Measurements from ENCODE around the gene EHMT1.

The EHMT1 gene

GRCh38 chr9:137648396-137648795 lies 29.6 kb downstream of the EHMT1 start:
- no peak for DNase-seq

DNA sequence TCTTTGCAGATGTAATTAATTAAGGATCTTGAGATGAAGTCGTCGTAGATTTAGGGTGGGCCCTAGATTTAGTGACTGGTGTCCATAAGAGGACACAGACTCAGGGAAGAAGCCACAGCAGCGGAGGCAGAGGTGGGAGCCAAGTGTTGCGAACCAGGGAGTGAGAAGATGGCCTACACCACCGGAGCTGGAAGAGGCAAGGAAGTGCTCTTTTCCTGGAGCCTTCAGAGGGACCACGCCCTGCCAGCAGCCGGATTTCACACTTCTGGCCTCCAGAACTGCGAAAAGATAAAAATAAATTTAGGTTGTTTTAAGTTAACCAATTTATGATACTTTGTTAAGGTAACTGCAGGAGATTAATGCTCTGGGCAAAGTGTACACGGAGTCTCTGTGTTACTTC lies 30.7 kb downstream of the EHMT1 start:
- DNase-seq: no peak

GRCh38 chr9:137650259-137650658 lies 31.5 kb downstream of the EHMT1 start:
- no peak for DNase-seq

DNA sequence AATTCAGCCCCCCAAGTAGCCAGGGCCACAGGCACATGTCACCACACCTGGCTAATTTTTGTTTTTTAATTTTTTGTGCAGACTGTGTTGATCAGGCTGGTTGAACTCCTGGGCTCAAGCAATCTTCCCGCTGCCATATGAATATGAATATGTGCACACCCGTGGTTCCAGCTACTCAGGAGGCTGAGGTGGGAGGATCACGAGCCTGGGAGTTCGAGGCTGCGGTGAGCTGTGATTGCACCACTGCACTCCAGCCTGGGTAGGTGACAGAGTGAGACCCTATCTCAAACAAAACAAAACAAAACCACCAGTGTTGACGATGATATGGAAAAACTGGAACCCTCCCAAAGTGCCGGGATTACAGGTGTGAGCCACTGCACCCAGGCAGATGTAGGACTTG lies 32.0 kb downstream of the EHMT1 start:
- no peak for DNase-seq

DNA sequence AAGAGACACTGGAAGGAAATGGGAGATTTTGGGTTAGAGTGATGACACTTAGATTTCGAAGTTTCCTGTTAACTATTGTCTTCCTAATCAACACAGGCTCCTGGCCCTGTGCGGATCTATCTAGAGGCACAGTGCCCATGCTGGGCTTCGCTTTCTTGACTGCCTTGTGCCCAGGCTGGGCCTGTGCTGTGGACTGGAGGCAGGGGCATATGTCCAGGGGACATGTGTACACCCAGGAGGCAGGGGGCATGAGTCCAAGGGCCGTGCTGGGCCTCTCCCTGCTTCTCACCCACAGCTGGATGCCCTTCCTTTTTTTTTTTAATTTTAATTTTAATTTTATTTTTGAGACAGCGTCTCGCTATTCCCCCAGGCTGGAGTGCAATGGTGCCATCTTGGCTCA lies 37.6 kb downstream of the EHMT1 start:
- DNase-seq: no peak

- DNase-seq: no peak
These were observed 38.8 kb downstream of the EHMT1 start for GRCh38 chr9:137657606-137658005.

DNA sequence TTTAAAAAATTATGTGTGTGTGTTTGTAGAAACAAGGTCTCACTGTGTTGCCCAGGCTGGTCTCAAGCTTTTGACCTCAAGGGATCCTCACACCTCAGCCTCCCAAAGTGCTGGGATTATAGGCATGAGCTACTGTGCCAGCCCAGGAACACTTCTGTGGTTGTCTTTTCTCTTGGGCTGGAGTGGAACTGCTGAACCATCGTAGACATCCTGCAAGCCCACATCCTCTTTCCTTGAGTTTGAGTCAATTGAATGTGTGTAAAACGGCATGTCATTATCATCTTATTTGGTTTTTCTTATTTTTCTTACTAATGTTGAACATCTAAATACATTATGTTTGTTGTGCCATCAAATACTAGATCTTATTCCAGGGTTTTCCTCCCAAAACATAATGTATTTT lies 40.0 kb downstream of the EHMT1 start:
- no peak for DNase-seq

- DNase-seq: no peak
These were observed 41.3 kb downstream of the EHMT1 start for GRCh38 chr9:137660144-137660543.

DNA sequence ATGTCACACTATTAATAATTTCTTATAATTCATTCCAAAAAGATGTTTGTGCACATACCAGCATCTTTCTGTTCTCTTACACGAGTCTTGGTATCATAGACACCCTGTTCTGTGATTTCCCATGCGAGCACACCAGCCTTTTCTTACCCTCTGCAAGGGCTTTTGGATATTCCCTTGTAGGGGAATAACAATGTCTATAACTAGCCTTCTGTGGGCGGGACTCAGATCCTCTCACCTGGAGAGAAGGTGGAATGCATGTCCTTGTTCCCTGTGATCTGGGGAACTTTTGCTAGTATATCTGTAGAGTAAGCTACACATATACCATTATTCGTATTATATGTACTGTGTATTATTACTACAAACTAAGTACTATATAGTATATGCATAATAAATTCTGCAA lies 44.8 kb downstream of the EHMT1 start:
- DNase-seq: no peak

GRCh38 chr9:137664676-137665075 lies 45.9 kb downstream of the EHMT1 start:
- DNase-seq: no peak

GRCh38 chr9:137665226-137665625 lies 46.4 kb downstream of the EHMT1 start:
- DNase-seq: no peak

DNA sequence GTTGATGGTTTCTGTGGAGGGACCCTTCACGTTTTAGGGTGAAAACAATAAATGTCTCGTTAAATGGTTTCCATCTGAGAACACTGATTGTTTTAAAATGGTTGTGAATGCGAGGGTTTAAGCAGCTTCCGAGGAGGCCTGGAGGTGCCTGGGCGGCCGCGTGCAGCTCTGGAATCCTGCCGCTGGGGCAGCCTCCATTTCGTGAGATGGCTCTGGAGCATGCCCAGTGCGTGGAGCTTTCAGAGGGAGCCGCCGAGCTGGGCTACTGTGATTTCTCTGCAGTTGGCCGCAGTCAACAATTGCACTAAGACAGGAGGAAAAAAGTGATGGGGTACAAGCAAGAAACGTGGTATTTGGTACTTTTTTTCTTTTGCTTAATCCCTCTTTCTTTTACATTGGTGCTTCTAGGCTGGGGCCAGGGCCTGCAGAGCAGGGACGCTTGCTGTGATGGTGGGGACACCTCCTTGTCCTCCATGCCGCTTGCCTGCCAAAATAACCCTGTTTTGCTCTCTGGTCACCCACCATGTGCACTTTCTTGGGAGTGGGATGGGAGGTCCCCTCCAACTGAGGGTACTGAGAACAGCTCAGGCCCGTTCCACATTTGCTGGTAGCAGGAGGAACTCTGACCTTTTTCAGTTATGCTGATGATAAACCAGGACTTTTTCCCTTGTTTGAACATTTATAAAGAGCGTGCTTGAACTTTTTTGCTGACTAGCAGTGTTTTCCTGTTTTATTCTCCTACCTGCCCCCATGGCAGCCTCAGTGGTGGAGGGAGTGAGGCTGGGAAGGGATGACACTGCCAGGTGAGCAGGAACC lies 47.1 kb downstream of the EHMT1 start:
- DNase-seq: no peak

DNA sequence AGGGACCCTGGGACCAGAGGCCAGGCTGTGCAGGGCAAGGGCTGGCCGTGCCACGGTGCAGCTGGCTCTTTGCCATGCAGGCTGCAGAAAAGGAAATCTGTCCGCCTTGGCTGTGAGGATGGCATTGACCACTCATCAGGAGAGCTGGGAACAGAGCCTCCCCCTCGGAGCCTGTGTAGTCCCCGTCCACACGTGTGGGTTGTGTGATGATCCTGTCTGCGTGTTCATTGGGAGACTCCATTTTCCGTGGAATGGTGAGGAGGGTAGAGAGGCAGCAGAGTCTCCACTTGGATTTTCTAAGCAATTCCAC lies 47.7 kb downstream of the EHMT1 start:
- DNase-seq: no peak

DNA sequence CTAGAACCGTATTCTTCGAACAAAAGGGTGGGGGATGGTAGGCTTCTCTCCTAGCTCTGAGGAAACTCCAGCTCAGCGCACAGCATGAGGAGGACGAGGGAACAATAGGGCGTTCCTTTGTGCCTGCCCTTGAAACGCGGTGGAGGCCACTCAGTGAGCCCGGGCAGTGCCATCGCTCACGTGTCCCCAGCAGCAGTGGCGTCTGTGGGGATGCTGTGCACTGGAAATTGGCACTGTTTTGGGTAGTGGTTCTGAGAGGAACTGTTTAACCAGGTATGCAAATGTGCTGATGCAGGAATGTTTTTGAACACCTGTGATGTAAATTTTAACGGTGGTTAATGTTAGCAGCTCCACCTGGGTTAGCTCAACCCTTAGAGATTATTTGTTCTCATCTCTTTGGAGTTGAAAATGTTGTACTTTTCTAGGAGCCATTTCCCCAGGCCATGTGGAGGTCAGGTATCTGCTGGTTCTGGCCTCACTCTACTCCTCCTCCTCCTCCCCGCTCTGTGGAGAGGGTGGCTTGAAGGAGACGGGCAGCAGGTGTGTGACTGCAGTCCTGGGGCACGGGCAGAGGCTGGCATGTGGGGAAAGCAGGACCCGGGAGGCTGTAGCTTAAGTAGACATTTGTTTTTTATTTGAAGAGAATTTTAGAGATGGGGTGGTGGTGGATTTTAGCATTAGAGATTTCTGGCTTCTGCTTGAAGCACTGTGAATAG lies 48.3 kb downstream of the EHMT1 start:
- no peak for DNase-seq

- DNase-seq: no peak
These were observed 49.4 kb downstream of the EHMT1 start for GRCh38 chr9:137668203-137668602.

- DNase-seq: no peak
These were observed 50.5 kb downstream of the EHMT1 start for GRCh38 chr9:137669261-137669672.

DNA sequence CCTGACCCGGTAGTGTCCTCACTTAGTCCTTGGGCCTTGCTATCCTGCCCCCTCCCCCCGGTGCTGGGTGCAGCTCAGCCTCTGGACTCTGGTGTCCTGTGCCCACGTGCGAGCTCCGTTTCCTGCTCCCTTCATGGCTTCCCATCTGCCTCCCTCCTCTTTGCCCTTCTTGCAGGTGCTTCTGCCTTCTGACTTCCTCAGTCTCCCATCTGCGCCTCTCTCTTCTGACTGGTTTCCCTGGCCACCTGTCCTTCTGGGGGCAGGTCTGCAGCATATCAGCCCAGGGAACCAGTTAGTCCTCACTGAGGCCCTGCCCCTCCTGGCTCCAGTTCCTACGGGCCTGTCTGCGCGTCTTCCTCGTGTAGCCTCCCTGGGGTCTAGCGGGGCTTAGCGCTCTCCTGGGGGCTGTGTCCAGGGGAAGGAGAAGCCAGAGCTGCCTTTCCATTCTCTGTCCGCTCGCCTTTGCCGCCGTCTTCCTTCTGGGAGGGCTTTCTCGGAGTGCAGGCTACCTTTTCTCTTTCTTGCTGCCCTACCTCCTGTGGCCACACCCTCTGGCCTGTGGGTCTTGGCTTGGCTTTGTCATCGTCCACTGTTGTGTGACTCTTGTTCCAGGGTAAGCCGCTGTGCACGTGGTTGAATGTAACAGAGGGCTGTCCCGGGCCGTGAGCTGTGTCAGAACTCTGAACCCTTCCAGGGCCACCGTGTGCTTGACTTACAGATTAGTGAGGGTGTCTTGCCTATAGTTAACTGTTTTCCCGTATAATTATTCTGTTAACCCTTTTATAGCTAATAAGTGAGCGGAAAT lies 51.8 kb downstream of the EHMT1 start:
- no peak for DNase-seq

DNA sequence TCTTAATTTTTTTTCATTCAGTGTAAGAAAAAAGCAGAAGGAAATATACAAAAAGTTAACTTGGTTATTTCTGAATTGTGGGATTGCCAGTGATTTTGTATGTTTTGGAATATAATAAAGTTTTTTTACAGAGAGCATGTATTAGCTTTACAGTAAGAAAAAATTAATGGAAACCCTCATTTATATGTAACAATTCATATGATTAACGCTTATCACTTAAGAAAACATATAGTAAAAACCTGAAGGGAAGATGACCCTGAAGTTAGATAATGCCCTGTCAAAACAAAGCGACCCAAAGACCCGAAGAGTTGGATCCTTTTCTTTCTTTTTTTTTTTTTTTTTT lies 52.4 kb downstream of the EHMT1 start:
- no peak for DNase-seq

DNA sequence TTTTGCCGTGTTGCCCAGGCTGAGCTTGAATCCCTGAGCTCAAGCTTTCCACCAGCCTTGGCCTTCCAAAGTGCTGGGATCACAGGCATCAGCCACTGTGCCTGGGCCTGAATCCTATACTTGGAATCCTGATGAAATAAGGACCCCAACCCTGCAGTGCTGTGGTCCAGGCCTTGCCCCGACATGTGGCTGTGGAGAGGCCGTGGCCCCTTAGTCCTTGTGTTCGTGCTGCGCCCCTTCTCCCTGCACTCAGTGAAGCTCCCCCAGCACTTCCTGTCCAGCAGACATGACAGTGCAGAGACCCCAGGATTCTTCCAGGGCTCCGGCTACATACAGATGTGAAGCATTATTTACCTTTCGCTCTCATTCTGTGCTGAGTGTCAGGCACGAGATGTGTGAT lies 52.9 kb downstream of the EHMT1 start:
- no peak for DNase-seq

DNA sequence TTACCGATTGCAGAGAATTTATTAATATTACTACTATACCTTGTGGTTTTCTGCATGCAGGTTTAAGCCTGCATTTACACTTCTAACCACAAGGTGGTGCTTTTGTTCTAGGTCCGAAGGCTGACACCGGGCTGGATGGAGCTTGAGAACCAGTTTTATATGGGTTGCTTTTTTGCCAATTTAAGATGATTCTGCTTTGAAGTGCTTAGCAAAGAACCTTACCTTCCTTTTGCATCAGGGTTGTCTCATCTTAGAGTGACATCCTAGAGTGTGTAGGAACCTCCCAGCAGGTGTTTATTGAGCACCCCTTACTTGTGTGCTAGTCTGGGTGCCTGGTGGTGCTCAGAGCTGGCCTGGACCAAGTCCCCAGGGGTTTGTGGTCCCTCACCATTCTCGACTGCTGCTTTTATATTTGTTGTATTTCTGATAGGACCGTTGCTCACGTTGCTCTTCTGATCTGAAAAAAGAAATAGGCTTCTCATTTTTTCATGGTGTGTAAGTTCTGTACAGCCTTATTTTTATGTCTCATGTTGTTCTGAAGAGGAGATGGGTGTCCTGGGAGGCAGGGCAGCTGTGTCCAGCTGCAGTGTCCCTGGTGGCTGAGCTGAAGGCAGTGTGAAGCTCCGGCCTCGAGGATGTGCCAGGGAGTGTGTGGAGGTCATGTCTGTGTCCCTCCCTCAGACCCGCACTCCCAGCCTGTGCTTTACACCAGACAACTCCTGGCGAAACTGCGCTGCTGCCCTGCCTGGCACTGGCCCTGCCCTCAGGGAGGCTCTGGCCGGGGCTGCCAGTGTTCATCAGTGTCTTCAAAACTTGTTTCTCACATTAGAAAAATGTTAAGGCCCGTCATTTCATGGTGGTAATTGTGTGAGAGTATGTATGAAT lies 54.3 kb downstream of the EHMT1 start:
- peak; percentile 16 for DNase-seq

DNA sequence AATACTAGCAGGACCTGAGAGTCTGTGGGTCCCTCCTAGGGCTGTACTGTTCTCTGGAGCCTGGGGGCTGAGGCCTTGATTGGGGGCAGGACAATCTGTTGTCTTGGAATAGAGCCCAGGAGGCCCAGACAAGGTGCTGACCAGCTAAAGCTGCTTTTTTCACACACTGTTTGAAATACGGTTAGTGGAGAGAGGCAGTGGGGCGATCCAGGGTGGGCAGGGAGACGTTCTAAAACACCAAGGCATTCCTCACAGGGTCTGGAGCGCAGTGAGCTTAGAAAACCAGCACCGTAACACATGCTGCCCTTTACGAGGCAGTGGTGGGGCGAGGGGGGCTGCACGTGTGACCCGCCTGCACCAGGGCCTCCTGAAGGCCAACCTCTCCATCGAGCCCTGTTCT lies 55.1 kb downstream of the EHMT1 start:
- DNase-seq: no peak

DNA sequence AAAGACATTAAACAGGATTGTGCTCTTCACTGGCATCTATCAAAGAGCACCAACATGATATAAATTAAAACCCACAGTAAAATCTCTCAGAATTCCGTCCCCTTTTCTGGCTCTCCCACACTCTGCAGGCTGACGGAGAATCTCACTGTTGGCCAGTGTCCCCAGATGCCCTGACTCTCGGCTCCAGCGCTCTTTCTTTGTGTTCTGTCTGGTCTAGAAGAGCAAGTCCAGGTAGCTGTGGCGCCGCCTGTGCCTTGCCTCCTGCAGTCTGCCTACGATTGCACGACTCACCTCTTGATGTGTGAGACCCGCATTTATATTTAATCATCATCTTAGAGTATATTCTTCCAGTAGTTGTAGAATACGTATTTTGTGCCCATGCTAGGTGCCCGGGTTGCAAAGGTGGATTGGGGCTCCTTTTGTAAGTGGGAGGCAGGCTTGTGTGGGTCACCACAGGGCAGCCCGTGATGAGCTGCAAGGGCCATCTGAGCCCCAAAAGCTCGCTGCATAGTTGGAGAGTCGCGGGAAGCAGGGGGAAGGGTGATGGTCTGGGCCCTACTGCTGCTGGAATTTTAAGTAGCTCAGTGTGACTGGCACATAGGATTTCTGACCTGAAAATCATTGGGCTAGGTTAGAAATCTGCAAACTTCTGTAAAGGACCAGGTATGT lies 55.6 kb downstream of the EHMT1 start:
- DNase-seq: no peak

DNA sequence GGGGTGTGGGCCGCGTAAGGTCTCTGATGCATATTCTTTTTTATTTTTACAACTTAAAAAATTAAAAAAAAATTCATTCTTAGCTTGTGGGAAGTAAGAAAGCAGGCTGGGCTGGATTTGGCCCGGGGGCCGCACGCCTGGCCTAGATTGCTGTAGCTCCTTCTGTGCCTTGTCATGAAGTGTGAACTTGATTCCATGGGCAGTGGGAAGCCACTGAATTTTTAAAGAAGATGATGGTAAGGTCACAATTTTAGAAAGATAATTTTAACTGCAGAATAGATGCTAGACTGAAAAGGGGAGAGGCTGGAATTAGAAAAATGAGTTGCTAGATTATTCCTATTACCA lies 56.1 kb downstream of the EHMT1 start:
- no peak for DNase-seq
